AG09309 (cell line): ENCODE data around the gene OTOP2.

Source experiments
- DNase-seq: peaks from one replicate; pipeline ENCODE4 v3.0.0-alpha.2; 2010; ENCODE audit warnings: low read depth
- H3K4me3 ChIP-seq: 2 replicates; pipeline ENCODE4 v1.5.1; 2011; ENCODE audit warnings: mild to moderate bottlenecking, low read depth, low read length, moderate library complexity; ENCODE audit not compliant: control insufficient read depth
- CTCF ChIP-seq: IDR thresholded peaks from 2 replicates; pipeline ENCODE4 v1.5.1; 2011; ENCODE audit warnings: mild to moderate bottlenecking, low read depth, low read length, inconsistent platforms; ENCODE audit not compliant: insufficient read depth, control insufficient read depth; ENCODE audit errors: missing control alignments

Gene OTOP2

GRCh38 chr17:74925242-74925641, 1.2 kb downstream of the OTOP2 start:
- no peak for TF ChIP-seq CTCF
- no peak for DNase-seq
- H3K4me3 ChIP-seq: no peak overlapping the region

DNA sequence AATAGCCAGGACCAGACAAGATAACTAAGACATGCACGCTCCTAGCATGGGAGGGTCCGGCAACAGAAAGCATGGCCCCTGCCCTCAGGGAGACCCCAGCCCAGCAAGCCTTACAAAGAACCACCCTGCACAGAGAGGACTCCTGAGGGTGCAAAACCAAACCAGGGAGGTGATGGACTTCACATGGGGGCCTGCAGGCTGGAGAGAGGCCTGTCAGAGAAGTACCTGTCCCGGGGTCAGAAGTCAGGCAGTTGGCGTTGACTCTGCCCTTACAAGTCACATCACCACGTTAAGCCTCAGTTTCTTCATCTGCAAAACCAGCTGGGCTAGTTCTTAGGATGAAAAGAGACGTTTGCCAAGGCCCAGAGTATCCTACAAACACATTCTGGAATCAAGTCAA, 4.7 kb downstream of the OTOP2 start:
- DNase-seq: no peak
- no peak overlapping the region for H3K4me3 ChIP-seq
- no peak for TF ChIP-seq CTCF

- no peak for DNase-seq
- TF ChIP-seq CTCF: no peak
- no peak overlapping the region for H3K4me3 ChIP-seq
Measured at GRCh38 chr17:74930535-74931036, 6.5 kb downstream of the OTOP2 start.

GRCh38 chr17:74935048-74935447, 11.0 kb downstream of the OTOP2 start:
- TF ChIP-seq CTCF: no peak
- H3K4me3 ChIP-seq: no peak overlapping the region
- DNase-seq: no peak

DNA sequence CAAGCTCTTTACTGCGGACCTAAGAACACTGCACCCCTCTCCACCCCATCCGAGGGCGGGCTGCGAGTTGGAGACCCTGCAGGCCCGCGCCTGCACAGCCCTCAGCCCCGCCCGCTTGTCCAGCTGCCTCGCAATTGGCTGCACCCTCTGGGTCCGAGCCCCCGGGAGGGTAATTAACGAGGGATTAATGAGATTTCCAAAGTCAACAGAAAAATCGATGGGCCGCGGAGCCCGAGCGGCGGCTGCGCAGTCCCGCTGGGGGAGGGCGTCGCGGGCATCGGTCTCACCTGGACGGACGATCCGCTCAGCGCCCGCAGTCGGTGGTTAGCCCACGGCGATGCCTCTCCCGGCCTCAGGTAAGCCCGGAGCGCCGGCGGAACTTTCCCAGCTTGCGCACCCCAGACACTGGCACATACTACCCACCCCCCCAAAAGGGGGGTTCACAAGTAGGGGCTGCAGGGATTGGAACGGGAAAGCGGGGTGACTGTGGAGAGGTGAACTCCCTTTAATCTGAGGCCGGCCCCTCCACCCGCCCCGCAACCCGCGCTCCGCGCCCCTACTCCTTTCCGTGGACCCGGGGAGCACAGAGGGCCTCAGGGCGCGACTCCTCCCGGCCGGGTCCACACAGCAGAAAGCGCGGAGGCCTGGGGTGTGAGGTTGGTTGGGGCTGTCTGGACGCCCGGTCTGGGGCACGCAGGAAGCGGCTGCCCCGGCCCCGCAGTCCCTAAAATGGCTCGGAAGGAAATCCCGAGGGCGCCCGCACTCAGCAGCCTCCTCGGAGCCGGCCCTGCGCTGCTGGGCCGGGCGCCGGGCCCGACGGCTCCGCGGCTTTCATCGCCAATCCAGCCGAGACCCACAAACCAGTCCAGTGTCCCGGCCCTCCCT, 11.8 kb downstream of the OTOP2 start, which contains the start of gene OTOP3:
Gene OTOP3, plus strand, starts transcription at position 314 of the 885 bp plus-strand sequence. Its CDS starts 24 bp downstream, at position 338.
- H3K4me3 ChIP-seq: no peak within 1 kb of the TSS
- no peak for TF ChIP-seq CTCF
- no peak for DNase-seq

GRCh38 chr17:74936470-74936799, 12.4 kb downstream of the OTOP2 start:
- H3K4me3 ChIP-seq: no peak overlapping the region
- DNase-seq: no peak
- TF ChIP-seq CTCF: no peak
